Measurements from ENCODE around the gene TAP2. TPM values are rescaled to one million over a fixed set of nuclear protein-coding genes. Genes with fewer than 3 reads are reported as not detected.

Gene TAP2
- total and polyA plus RNA-seq, 10 of the 15 experiments (the other 5 are each of a cell fraction or from before 2014, with no cell fraction given), result 5.3 to 77.2 (median 35.3) TPM

GRCh38 chr6:32843979-32844838, 5.7 kb upstream of the TAP2 start, which contains the start of gene PSMB8 (continued):
- no peak for TF ChIP-seq ATF2 (IDR thresholded peaks at IDR 0.05; ENCODE audit: low read length)
- TF ChIP-seq RB1 (IDR thresholded peaks at IDR 0.05; ENCODE audit: borderline replicate concordance), result 0 out of 2 replicates have a peak, but pooled peaks have one; percentile 29
- TF ChIP-seq YBX1 (IDR thresholded peaks at IDR 0.05), result no peak
- peak; percentile 64 for TF ChIP-seq BCL3 (IDR thresholded peaks at IDR 0.05; ENCODE audit: borderline replicate concordance, insufficient read depth, low read depth, low read length, poor library complexity, severe bottlenecking)
- peak; percentile 30; the same call in 1 of the 2 replicates for TF ChIP-seq ZBTB11 (CRISPR knock-in tag; IDR thresholded peaks at IDR 0.05)
- 0 out of 2 replicates have a peak, but pooled peaks have one; percentile 24 for TF ChIP-seq STAT1 (conservative IDR thresholded peaks at IDR 0.05)
- peak; percentile 54; the same call in 1 of the 2 replicates for TF ChIP-seq CHD2 (IDR thresholded peaks at IDR 0.05; ENCODE audit: borderline replicate concordance, low read depth, low read length)
- TF ChIP-seq EED (IDR thresholded peaks at IDR 0.05; ENCODE audit: low read depth), result peak; percentile 90
- TF ChIP-seq MLLT1 (IDR thresholded peaks at IDR 0.05), result peak; percentile 93
- no peak for TF ChIP-seq SUPT20H (IDR thresholded peaks at IDR 0.05; ENCODE audit: borderline replicate concordance, control insufficient read depth, low read depth, low read length)
- TF ChIP-seq CEBPZ (IDR thresholded peaks at IDR 0.05; ENCODE audit: low read depth, low read length), result no peak
- 0 out of 2 replicates have a peak, but pooled peaks have one; percentile 21 for TF ChIP-seq ZNF207 (IDR thresholded peaks at IDR 0.05; ENCODE audit: borderline replicate concordance)
- TF ChIP-seq RELA (IDR thresholded peaks at IDR 0.05; ENCODE audit: borderline replicate concordance, partially characterized antibody), result peak; percentile 68
- no peak for TF ChIP-seq RAD21 (IDR thresholded peaks at IDR 0.05; ENCODE audit: insufficient read depth, low read depth, low read length)
- peak; percentile 98 for TF ChIP-seq SPI1 (IDR thresholded peaks at IDR 0.05; ENCODE audit: borderline replicate concordance, insufficient read depth, low read depth, low read length)
- TF ChIP-seq MAX (IDR thresholded peaks at IDR 0.05; ENCODE audit: low read depth, low read length), result no peak; the same call in 1 of the 2 replicates

Measured in GM12878 (cell line).